ENCODE results near the gene EEPD1. TPM values are rescaled to one million over a fixed set of nuclear protein-coding genes. Genes with fewer than 3 reads are reported as not detected.
"Not testable (repeated sequence)": the region's sequence is repeated elsewhere in the genome, so short reads cannot be mapped to it uniquely, and the experiment has no call there.

EEPD1 gene
- total RNA-seq, 2 experiments from 2014 or later: 0.40 to 0.48 TPM

- ChIA-PET CTCF (interaction anchor here (0.8 kb wide), 1 partner anchor 44 kb away, joined by 3 read pairs; no protein-coding TSS in a partner anchor), POLR2A (no interaction called here)
Measured at GRCh38 chr7:36127075-36127740, 25.8 kb upstream of the EEPD1 start.

- CTCF ChIA-PET: no interaction called here
Measured at GRCh38 chr7:36128448-36129047, 24.5 kb upstream of the EEPD1 start.

DNA sequence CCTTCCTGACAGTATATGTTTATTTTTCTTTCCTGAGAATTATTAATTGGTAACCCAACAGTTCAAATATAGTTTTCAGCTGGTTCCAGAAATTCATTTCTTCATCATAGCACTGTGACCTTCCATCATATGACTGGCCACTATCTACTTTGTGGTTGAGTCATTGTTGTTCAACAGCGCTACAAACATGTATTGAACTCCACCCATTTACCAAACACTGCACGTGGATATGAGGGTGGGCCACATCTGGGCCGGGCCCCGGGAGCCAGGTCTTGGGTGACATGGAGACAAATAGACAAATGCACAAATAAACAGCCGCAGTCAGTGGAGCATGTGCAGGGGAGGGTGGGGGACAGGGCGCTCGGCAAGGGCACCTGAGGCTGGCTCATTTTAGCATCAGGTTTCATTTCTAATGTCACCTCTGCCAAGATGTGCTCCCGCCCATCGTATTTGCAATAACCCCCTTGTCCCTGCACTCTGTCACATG is 24.0 kb upstream of the EEPD1 start:
- POLR2A ChIA-PET: no interaction called here
- CTCF ChIA-PET: no interaction called here

More at GRCh38 chr7:36128448-36129047, 24.5 kb upstream of the EEPD1 start:
- POLR2A ChIA-PET: no interaction called here

DNA sequence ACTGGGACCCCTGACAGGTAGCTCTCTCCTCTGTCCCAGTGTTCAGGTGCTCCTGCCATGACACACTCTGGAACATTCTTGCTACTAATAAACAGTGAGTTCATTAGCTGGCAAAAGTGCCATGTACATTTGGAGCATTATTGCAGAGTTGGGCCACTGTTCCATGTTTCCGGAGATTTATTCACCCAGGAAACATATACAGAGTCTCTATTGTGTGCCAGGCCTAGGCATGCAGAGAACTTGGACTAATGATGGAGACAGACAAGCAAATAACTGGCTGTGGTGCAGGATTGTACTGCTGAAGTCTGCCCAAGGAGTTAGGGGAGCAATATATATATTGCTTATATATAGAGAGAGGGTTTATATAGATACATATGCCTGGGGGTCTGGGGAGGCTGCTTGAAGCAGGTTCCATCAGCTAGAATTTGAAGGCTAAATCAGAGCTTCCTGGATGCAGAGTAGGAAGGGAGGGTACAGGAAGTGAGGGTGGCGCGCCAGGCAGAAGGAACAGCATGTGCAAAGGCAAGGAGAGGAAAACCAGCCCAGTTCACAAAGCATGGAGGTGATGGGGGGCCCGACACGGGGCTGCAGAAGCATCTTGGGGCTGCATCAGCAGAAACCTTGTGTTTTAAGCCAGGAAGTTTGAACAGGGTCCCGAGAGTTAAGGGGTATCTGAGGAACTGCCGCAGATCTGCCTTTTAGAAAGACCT is 22.7 kb upstream of the EEPD1 start:
- CTCF ChIA-PET: interaction anchor here (0.6 kb wide), 1 partner anchor 296 kb away, joined by 3 read pairs; no protein-coding TSS in a partner anchor

DNA sequence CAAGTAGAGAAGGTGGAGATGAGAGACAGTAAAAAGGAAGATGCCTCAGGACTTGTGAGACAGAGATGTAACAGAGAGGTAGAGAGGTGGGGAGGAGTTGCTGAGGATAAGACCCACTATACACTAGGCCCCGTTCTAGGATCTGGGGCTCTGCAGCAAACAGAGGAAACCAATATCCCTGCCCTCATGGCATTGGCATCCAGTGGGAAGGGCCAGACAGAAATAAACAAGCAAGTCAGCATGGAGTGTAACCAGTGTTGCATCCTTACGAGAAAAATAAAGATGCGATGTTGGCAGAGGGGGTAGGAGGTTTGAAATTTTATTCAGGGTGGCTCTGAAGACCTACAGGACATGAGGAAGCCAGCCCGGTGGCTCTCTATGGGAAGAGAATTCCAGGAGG is 22.0 kb upstream of the EEPD1 start:
- POLR2A ChIA-PET: no interaction called here
- CTCF ChIA-PET: no interaction called here

More for the DNA sequence above, 22.7 kb upstream of the EEPD1 start:
- POLR2A ChIA-PET: no interaction called here

- POLR2A ChIA-PET: no interaction called here
- CTCF ChIA-PET: no interaction called here
Measured at GRCh38 chr7:36131499-36131898, 21.6 kb upstream of the EEPD1 start.

GRCh38 chr7:36132012-36132411 is 21.0 kb upstream of the EEPD1 start:
- CTCF ChIA-PET: no interaction called here
- POLR2A ChIA-PET: no interaction called here

- ChIA-PET CTCF (no interaction called here), POLR2A (no interaction called here)
Measured at GRCh38 chr7:36135700-36136099, 17.4 kb upstream of the EEPD1 start.

DNA sequence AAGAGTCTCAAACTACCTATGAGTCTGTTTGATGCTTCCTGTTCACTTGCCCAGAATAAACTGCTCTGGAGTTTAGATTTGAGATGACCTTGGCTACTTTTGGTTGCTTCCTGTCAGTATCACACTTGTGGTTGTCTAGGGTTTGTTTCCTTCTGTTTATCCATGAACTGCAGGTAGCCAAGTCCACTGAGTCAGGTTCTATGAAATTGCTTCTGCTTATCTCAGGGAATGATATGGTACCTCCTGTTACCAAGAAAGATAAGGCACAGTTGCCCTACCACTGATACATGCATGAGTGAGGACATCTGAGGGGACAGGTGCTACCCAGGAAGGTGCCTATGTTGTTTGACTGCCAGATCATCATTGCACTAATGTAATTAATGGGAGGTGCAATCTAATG is 15.8 kb upstream of the EEPD1 start:
- CTCF ChIA-PET: no interaction called here
- POLR2A ChIA-PET: no interaction called here

DNA sequence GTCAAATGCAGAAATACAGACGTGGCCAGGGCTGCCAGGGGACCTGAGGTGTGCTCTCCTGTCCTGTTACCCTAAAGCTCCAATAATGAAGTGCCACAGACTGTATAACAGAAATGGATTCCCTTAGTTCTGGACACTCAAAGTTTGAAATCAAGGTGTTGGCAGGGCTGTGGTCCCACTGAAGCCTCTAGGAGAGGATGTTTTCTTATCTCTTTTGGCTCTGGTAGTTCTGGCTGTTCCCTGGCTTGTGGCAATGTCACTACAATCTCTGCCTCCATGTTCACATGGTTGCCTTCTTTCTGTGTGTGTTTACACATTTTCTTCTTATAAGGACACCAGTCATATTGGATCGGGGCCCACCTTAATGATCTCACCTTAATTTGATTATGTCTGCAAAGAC is 15.3 kb upstream of the EEPD1 start:
- ChIA-PET CTCF (no interaction called here), POLR2A (no interaction called here)

DNA sequence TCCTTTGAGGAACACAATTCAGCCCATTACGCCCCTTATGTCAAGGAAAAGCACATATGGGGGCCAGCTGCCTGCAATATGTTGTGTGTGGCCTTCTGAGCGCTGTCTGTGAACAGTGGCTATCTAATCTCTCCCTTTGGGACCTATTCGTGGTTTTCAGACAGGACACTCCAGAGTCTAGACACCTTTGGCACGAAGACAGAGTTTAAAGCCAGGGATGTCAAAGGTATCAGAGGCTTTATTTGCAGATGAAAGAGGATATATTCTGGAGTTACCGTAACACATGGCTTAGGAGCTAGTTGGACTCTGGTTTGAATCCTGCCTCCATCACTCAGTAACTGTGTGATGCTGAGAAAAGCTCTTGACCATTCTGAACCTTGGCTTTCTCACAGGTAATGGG is 14.8 kb upstream of the EEPD1 start:
- POLR2A ChIA-PET: no interaction called here
- CTCF ChIA-PET: no interaction called here

- POLR2A ChIA-PET: no interaction called here
- CTCF ChIA-PET: no interaction called here
Measured at GRCh38 chr7:36141351-36141750, 11.7 kb upstream of the EEPD1 start.

DNA sequence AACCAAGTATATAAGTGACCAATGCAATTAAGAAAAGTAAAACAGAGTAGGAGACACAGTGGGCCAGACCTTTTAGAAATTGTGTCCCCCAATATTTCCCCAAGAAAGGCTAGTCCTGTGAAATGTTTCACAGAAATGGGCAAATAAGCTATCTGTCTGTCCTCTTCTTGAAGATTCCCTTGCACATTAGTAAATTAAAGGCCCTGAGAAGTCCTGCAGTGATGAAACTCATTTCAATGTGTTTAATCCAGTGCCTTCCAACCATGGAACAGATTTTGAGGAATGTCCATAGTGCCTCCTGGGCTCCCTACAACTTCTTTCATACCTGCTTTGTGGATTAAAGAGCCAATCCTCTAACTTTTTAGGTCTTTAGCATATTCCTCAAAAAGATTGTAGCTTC is 11.2 kb upstream of the EEPD1 start:
- CTCF ChIA-PET: no interaction called here
- POLR2A ChIA-PET: no interaction called here

DNA sequence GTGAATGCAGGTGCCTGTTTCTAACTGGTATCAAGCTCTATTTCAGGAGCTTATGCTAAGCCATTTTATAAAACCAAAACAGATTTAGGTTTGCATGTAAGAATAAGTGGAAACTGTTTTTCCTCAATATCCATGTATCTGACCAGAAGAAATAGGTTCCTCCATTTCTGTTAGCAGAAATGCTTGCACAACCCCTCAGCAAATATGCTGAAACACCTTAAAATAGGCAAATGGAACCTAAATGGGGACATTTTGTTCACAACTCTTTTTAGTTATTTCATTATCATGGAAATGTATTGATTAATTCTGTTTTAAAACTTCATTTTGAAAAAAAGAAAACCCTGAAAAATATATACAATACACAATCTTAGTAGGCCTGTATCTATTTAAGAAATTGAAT is 8.9 kb upstream of the EEPD1 start:
- ChIA-PET CTCF (no interaction called here), POLR2A (no interaction called here)

- CTCF ChIA-PET: no interaction called here
Measured at GRCh38 chr7:36145686-36146085, 7.4 kb upstream of the EEPD1 start.

GRCh38 chr7:36147361-36147760 is 5.7 kb upstream of the EEPD1 start:
- ChIA-PET CTCF (no interaction called here), POLR2A (no interaction called here)

More at GRCh38 chr7:36145686-36146085, 7.4 kb upstream of the EEPD1 start:
- POLR2A ChIA-PET: no interaction called here

DNA sequence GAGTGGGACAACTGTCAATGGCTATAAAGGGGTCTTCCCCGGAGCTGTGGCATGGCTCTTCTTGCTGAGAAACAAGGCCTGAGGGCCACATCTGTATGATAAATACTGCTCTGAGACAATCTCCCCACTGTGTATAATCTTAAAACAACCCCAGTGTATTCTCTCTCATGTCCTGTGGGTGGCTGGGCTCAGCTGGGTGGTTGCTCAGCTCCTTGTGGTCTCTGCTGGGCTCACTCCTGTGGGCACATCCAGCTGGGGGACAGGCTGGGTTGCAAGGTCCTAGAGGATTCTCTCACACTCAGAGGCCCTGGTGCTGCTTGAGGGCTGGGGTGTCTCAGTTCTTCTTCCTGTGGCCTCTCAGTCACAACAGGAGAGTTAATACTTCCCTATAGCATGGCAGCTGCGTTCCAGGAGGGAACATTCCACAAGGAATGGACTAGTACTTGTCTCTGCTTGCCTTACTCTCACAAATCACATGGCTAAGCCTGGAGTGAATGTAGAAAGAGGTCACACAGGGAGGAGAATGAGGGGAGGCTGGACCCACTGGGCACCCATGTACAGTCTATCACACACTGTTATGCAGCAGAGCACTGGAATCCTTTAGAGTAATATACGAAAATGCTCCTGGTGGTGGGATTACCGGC is 4.5 kb upstream of the EEPD1 start:
- CTCF ChIA-PET: no interaction called here

GRCh38 chr7:36149240-36149639 is 3.8 kb upstream of the EEPD1 start:
- CTCF ChIA-PET, POLR2A ChIA-PET: not testable (repeated sequence)

More for the DNA sequence above, 4.5 kb upstream of the EEPD1 start:
- POLR2A ChIA-PET: no interaction called here

DNA sequence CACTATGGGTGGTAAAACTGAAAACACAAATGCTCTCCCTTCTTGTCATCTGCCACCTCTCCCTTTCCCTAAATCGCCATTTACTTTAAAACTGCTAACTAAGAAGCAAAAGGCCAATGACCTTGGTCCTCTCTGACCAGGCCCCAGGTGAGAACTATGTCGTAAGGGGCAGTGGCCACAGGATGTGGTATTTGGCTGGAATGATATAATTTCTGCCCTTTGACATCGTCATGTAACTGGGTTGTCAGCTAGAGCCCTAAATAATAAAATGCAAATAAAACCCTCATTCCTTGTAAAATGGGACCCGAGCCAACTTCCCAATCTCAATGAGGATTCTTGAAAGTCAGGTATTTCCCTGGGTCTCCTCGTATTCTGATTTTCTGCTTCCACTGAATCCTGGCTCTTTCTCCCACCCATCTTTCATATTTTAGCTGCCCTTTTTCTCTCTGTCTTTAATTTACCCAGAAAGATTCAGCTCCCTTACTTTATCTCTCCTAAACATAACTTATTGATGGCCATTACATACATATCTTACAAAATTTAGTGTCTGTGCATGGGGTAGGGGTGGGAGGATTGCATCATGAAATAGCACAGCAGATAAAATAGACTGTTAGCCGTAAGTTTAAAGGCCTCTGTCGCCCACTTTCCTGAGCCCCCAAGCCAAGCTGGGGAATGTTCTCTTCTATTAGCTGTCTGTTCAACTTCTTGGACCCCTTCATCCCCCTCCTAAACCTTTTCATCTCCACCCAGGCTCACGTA is 3.2 kb upstream of the EEPD1 start:
- POLR2A ChIA-PET: no interaction called here
- CTCF ChIA-PET: no interaction called here

Measured in activated CD8-positive, alpha-beta memory T cell treated with anti-CD3 and anti-CD28 coated beads for 36 hours (primary cell).